Stimulated activated CD8-positive, alpha-beta memory T cell treated with anti-CD3 and anti-CD28 coated beads, Interleukin-2, amount 100 ng/mL, for 1 hour (primary cell): ENCODE results near the gene SF3B1.
"Not testable (repeated sequence)": the region's sequence is repeated elsewhere in the genome, so short reads cannot be mapped to it uniquely, and the experiment has no call there.

ENCODE experiments used
- DNase-seq, 2 donors: peaks; one replicate each; pipeline ENCODE4 v3.0.0-alpha.2; 2020; ENCODE audit warnings: low read depth in 2 of 2

SF3B1 gene

GRCh38 chr2:197435598-197436420 is 981 bp upstream of the SF3B1 start:
- DNase-seq: no peak

- DNase-seq: no peak
Observed at GRCh38 chr2:197433780-197434438, 919 bp downstream of the SF3B1 start.

GRCh38 chr2:197432527-197432926 is 2.3 kb downstream of the SF3B1 start:
- not testable (repeated sequence) for DNase-seq

GRCh38 chr2:197431858-197432257 is 3.0 kb downstream of the SF3B1 start:
- DNase-seq: no peak

GRCh38 chr2:197427986-197428385 is 6.8 kb downstream of the SF3B1 start:
- DNase-seq: no peak

- DNase-seq: no peak
Observed at GRCh38 chr2:197426723-197427603, 7.9 kb downstream of the SF3B1 start.

- no peak for DNase-seq
Observed at GRCh38 chr2:197425550-197425949, 9.3 kb downstream of the SF3B1 start.

GRCh38 chr2:197423307-197423706 is 11.5 kb downstream of the SF3B1 start:
- DNase-seq: no peak

- DNase-seq: no peak
Observed at GRCh38 chr2:197419438-197419837, 15.4 kb downstream of the SF3B1 start.

- no peak for DNase-seq
Observed at GRCh38 chr2:197416268-197416667, 18.6 kb downstream of the SF3B1 start.

- no peak for DNase-seq
Observed at GRCh38 chr2:197414515-197414914, 20.3 kb downstream of the SF3B1 start.

GRCh38 chr2:197414039-197414438 is 20.8 kb downstream of the SF3B1 start:
- no peak for DNase-seq

- DNase-seq: no peak
Observed at GRCh38 chr2:197405582-197405981, 29.2 kb downstream of the SF3B1 start.

GRCh38 chr2:197399887-197400540 is 34.8 kb downstream of the SF3B1 start:
- no peak for DNase-seq

- DNase-seq: no peak
Observed at GRCh38 chr2:197398913-197399312, 35.9 kb downstream of the SF3B1 start.

- no peak for DNase-seq
Observed at GRCh38 chr2:197391220-197391717, 43.6 kb downstream of the SF3B1 start.

- DNase-seq: no peak
Observed at GRCh38 chr2:197388866-197389587, 45.8 kb downstream of the SF3B1 start.

GRCh38 chr2:197387179-197387578 is 47.6 kb downstream of the SF3B1 start:
- DNase-seq: no peak

- DNase-seq: no peak
Observed at GRCh38 chr2:197386242-197386641, 48.6 kb downstream of the SF3B1 start.

- DNase-seq: no peak
Observed at GRCh38 chr2:197383825-197384224, 51.0 kb downstream of the SF3B1 start.

GRCh38 chr2:197381641-197382040 is 53.2 kb downstream of the SF3B1 start:
- no peak for DNase-seq
